GM04503 (cell line): ENCODE results near the gene TDO2.
"Not testable (repeated sequence)": the region's sequence is repeated elsewhere in the genome, so short reads cannot be mapped to it uniquely, and the experiment has no call there.

Source experiments
- DNase-seq: peaks from one replicate; pipeline ENCODE4 v3.0.0-alpha.2; 2012; ENCODE audit warnings: low read depth

Gene TDO2

DNA sequence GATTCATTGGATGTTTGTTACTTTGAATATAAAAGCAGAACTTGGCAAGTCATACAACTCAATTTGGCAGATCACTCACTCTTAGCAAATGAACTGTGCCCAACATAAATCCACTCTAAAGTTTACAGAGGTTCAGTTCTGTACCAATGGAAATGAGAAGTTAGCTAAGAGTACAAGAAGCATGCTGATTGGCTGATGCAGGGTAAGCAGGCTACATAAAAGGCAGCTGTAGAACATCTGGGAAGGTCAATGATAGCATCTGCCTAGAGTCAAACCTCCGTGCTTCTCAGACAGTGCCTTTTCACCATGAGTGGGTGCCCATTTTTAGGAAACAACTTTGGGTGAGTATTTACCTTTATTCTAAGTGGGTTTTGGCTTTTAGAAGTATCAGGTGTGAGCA, at the start of gene TDO2:
Gene TDO2 (plus strand): TSS at position 244 of the 400 bp plus-strand sequence. CDS start 63 bp downstream, at position 307.
- no peak for DNase-seq

DNA sequence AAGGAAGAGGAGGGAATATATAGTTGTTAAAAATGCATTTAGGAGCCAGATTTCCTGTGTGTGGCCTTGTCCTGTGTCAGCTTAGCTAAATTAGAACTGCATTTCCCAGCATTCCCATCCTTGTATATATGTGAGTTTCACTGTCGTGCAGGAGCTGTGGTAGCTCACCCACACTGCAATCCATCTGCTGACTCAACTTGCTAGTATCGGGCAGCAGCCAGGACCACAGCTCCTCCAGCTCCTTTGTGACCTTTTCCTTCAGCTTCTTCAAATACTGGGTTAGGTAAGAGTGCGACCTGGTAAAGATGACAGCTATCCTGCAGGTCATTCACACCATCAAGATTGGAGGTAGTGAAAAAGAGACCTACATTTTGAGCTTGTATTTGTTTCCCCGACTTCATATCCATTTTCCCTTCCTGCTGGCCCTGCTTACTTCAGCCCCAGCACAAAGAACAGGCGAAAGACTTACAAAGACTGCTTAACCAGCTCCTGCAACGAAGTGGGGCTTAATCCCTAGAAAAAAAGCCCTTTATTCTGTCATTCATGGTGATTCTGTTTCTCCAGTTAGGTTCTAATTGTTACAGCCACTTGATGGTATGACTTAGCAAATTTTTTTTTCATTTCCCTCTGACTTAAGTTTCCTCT, 48.8 kb upstream of the TDO2 start:
- DNase-seq = no peak

DNA sequence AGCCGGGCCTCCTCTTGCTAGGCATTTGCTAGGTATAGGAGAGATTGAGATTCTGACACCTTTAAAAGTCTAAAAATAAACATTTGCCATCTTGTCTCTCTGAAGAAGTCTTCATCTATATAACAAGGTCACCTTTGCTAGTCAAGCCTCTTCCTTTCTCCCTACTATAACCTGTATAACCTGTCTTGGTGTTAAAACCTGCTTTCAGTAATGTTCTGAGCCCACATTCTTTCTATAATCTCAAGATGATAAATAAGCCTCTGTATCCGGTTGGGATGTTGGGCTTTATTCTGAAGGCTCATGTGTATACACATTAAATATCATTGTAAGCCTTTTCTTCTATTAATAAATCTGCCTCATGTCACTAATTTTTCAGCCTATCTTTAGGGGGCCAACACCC, 47.6 kb upstream of the TDO2 start:
- no peak for DNase-seq

GRCh38 chr4:155866177-155866576, 37.3 kb upstream of the TDO2 start, which contains the start of gene ASIC5:
Gene ASIC5, minus strand, starts transcription at chr4:155866277. Its CDS starts 51 bp downstream, at chr4:155866226.
- no peak for DNase-seq

GRCh38 chr4:155875878-155876277, 27.6 kb upstream of the TDO2 start:
- DNase-seq = no peak

- DNase-seq = no peak
Measured at GRCh38 chr4:155877971-155878370, 25.5 kb upstream of the TDO2 start.

GRCh38 chr4:155878611-155879010, 24.9 kb upstream of the TDO2 start:
- DNase-seq = no peak

GRCh38 chr4:155879767-155880166, 23.7 kb upstream of the TDO2 start:
- DNase-seq = no peak

GRCh38 chr4:155881555-155881954, 21.9 kb upstream of the TDO2 start:
- no peak for DNase-seq

DNA sequence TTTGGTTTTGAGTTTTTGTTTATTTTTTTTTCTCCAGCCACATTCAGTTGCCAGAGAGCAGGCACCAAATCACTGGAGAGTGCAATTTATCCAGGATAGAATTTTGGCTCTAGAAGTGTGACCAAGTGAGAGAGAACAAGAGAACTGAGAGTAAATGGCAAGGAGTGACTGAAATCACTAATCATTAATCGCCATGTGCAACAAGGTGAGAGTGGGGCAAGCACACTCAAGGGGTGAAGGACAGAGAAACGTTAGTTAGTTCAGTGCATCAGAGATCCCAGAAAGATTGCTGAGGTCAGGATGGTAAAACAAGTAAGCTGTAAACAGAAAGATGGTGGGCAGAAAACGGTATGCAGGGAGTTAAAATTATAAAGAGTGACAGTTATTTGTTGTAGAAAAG, 19.6 kb upstream of the TDO2 start:
- DNase-seq = no peak

DNA sequence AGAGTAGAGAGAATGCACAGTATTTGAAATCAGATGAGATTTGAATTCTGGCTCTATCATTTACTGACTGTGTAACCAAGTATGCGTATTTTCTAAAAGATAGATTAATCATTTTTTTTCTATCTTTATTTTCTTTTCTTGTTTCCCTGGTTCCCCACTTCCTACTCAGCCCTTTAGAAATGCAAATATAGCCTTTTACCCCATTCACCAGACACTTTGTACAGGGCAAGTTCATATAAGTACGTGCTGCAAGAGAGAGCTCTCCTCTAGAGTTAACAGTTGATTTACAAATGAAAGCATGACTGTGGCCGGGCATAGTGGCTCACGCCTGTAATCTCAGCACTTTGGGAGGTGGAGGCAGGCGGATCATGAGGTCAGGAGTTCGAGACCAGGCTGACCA, 17.8 kb upstream of the TDO2 start:
- DNase-seq = no peak

- no peak for DNase-seq
Measured at GRCh38 chr4:155887045-155887444, 16.5 kb upstream of the TDO2 start.

- no peak for DNase-seq
Measured at GRCh38 chr4:155887847-155888570, 15.5 kb upstream of the TDO2 start.

DNA sequence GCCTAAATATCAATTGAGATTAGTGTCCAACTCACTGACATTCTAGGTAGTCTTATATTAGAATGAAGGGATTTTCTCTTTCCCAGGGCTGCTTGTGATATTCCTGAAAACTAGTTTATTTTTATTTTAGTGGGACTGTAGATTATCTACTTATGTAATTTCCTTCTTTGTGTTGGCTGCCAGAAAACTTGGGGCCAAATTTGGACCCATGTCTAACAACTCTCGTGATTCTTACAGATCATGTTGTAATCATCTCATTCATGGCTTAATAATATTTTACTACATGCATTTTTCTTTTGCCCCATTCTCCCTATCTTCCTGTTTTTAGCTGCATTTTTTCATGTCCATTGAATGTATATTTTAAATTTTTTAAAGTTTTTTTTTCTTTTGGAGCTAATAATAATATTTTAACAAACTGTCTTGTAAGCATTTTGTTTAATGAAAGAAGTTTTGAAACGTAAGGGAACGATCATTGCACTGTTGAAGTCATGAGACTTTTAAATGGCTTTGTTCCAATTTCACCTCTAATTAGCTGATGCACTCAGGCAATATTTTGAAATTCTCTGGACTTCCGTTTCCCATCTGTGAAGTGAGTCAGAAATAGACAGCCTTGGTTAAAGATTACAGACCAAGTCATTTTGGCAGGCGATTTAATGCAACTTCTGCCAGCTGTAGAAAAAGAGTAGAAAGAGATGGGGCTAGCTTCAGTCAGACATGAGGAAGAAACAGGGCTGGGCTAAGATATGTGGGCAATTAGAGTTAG, 14.3 kb upstream of the TDO2 start:
- DNase-seq = peak; percentile 91

- DNase-seq = no peak
Measured at GRCh38 chr4:155889946-155890345, 13.6 kb upstream of the TDO2 start.

- DNase-seq = no peak
Measured at GRCh38 chr4:155891058-155891457, 12.4 kb upstream of the TDO2 start.

DNA sequence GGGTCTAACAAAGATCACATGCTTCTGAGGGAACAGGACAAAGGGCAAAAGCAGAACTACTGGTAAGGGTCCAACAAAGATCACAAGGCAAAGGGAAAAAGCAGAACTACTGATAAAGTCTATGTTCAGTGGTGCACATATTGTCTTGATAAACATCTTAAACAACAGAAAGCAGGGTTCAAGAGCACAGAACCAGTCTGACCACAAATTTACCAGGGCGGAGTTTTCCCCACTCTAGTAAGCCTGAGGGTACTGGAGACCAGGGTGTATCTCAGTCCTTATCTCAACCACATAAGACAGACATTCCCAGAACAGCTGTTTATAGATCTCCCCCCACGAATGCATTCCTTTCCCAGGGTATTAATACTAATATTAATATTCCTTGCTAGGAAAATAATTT, 5.1 kb upstream of the TDO2 start:
- not testable (repeated sequence) for DNase-seq

GRCh38 chr4:155899891-155900290, 3.6 kb upstream of the TDO2 start:
- no peak for DNase-seq

DNA sequence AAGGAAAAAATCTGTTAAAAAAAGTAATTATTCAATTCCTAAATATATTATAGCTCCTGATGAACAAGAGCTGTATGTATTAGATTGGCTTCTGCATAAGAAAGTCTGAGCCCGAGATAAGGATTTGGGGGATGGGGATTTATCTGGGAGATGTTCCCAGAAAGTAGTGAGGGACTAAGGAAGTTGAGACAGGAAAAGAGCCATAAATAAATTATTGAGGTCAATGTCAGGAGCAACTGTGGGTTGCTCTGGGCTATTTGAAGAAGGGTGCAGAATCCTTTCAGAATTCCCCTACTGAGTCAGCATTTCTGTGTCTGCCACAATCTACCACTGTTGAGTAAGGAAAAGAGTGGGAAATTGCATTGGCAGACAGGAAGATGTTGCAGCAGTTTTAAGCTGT, 3.1 kb upstream of the TDO2 start:
- no peak for DNase-seq

DNA sequence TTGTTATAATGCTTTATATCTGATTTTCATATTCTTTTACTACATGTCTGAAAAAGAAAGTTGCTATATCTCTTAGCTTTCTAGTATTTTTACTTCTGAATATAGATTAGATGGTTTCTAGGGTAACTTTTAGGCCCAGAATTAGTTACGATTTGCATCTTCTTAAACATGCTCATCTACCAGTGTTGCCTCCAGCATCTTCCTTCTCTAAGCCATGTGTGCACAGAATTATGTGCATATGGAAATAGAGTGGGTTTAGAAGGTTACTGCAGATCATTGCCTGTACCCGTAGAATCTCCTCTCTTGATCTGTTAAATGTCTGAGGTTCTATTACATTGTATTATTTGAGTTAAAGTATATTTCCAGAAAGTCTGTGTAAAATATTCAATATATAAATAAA, 2.5 kb upstream of the TDO2 start:
- no peak for DNase-seq

- DNase-seq = no peak
Measured at GRCh38 chr4:155904331-155904730, 835 bp downstream of the TDO2 start.

- peak; percentile 95 for DNase-seq
Measured at GRCh38 chr4:155906554-155907247, 3.2 kb downstream of the TDO2 start.
